Esophagus squamous epithelium (tissue), 4 donors: ENCODE results near the gene TCF12.

Experiments used
- CTCF ChIP-seq, 6 experiments: fragments of 450-650 bp in 4 of 6; fragments of 200-600 bp in 2 of 6; sonication (generic) in 2 of 6; IDR thresholded peaks; one replicate each; pipeline ENCODE4 v1.5.1; 2016 to 2019; ENCODE audit warnings: antibody characterized with exemption in 6 of 6, mild to moderate bottlenecking in 4 of 6, moderate library complexity in 4 of 6
- POLR2A ChIP-seq, 4 donors: fragments of 450-650 bp; IDR thresholded peaks; one replicate each; pipeline ENCODE4 v1.6.1; 2017; ENCODE audit warnings: antibody characterized with exemption in 4 of 4, mild to moderate bottlenecking in 4 of 4, moderate library complexity in 3 of 4

- TF ChIP-seq CTCF (IDR thresholded peaks at IDR 0.05) (no peak), POLR2A (IDR thresholded peaks at IDR 0.05) (no peak)
Measured at GRCh38 chr15:56915888-56916287, 2.6 kb upstream of the TCF12 start.
